DMS114 treated with DMSO at 0.1 percent for 48 hours (cell line): Measurements from ENCODE around the gene UBE2F.
"Not testable (repeated sequence)": the region's sequence is repeated elsewhere in the genome, so short reads cannot be mapped to it uniquely, and the experiment has no call there.

Experiments
- DNase-seq: peaks from one replicate; lab custom pipeline; 2025; ENCODE audit not compliant: unreplicated experiment; lab: John Stamatoyannopoulos, UW

The UBE2F gene

DNA sequence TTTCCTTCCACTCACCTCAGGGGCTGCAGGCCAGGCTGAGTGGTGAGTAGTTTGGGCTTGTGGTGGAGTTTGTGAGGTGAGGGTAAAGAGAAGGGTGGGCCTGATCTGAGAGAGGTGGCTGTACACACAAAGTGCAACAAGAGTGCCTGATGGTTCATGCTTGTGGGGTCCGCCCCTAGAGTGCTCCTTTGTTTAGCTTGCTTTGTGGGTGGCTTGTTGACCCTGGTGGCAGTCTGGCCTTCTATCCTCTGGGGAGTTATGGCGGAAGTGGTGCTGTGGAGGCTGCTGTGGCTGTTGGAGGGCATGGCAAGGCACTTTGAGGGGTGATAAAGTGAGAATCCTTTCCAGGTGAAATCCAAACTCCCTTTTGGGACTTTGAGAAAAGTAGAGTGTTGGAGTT, 10.6 kb downstream of the UBE2F start:
- DNase-seq: no peak

DNA sequence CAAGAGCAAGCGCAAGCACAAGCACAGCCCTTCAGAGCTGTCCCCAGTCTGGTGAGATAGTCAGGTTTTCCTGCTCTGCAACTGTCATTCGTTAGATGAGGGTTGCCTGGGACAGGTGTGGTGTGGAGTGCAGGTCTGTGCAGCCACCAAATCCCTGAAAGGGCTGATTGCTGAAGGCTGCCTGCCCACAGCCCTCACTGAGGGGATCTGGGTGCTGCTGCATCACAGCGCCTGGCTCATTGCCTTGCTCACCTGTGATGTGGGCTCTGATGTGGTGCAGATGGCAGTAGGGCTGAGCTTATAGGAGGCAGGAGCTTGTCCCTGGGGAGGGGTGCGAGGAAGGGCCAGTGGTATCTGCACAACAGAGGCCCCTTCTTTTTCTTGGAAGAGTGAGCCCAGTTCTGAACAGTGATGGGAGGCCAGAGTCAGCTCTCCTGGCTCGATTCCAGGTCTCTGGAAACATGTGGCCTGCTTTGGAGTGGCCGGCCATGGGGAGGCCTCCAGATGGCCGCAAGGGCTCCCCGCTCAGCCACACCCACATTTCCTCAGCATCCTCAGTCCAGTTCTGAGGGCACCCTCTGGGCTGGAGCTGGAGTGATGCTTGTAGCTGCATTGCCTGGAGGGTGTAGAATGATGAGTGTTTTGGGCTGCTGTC, 11.4 kb downstream of the UBE2F start:
- DNase-seq: no peak

DNA sequence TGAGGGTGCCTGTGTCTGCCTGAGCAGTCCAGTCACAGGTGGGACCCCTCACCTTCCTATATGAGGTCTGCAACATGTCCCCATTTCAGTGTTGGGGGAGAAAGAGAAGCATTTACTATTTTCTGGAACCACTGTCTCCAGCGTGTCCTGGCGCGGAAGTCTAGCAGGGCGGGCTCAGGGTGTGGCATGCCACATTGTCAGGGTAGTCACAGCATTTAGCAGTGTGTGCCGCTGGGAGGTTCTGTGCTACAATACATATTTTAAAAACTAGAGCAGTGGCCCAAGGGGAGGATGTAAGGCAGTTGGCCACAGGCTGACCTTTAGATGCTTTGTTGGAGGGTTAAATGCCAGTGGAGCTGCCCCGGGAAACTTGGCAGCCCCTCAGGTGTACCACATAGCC, 12.5 kb downstream of the UBE2F start:
- DNase-seq: no peak

DNA sequence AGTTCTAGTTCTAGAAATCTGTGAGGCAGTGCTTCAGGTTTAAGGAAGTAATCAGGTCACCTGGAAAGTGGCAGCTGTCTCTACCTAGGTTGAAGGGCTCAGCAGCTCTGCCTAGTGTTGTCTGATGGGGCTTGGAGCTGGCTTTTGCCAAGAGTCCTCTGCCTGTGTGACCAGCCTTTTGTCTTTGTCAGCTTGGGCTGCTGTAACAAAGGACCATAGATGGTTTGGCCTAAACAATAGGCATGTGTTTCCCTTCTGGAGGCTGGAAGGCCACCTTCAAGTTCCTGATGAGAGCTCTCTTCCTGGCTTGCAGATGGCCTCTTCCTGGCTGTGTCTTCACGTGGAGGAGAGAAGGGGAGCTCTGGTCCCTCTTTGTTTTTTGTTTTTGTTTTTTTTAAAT, 13.3 kb downstream of the UBE2F start:
- DNase-seq: no peak

DNA sequence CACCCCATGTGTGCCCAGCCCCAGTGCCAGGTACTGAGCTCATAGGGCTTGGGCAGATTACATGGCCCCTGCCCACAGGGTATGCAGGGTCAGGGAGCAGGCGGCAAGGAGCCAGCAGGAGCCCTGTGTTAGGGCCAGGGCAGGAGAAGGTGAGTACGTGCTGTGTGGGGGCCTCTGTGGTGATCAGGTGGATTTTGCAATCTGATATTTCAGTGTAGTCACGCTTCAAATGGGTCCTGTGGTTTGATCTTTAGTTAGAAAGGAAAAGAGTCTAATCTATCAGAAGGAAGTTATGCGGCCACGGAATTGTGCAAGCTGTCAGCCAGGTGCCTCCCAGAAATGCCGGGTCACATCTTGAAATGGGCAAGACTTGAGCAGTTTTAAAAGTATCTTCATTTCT, 13.9 kb downstream of the UBE2F start:
- DNase-seq: no peak

DNA sequence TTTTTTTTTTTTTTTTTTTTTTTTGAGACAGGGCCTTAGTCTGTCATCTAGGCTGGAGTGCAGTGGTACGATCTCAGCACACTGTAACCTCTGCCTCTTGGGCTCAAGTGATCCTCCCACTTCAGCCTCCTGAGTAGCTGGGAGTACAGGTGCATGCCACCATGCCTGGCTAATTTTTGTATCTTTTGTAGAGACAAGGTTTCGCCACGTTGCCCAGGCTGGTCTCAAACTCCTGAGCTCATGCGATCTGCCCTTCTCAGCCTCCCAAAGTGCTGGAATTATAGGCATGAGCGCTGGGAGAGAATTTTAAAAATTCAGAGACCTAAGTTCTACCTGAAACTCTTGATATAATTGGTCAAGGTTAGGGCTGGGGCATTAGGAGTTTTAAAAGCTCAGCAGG, 14.8 kb downstream of the UBE2F start:
- not testable (repeated sequence) for DNase-seq

DNA sequence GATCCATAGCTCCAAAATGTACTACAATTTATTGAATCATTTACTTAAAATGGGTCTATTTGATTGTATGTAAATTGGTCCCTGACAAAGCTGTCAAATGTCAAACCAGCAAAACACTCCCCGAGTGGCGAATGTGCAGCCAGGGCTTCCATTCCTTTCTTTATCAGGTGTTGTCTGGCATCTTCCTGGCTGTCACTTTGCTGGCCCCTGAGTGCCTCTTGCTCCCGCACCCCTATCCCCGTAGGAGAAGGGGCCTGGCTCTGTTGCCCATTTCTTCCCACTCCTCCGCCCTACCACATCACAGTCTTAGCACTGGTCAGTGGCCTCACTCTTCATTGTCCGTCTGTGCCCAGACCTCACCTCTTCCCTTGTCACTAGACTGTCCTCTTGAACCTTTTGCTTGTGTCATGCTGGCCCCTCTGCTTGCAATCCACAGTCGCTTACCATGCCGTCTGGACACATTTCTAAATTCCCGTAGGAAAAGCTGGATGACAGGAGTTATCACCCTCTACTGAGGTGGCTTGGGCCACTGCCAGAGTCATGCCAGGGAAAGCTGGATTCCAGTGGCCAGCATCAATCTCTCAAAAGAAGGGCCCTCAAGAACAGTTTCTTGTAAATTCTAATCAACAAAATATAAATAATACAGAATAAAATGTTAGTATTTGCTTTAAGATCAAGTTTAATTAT, 15.4 kb downstream of the UBE2F start:
- DNase-seq: no peak

DNA sequence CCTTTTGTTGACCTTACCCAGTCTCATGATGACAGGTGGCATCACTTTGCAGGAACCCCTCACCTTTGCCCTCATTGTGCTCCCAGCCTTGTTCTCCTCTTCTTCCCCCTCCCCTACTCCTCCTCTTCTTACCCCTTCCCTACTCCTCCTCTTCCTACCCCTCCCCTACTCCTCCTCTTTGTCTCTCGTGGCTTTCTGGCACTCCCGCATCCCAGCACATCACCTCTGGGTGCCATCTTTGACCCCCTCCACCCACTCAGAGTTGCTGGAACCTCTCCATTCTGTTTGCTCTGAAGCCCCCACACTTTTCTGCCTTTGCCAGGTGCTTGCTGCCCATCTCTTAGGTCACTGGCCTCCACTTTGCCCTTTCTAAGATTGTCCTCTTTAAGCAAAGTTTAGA, 17.1 kb downstream of the UBE2F start:
- DNase-seq: no peak

DNA sequence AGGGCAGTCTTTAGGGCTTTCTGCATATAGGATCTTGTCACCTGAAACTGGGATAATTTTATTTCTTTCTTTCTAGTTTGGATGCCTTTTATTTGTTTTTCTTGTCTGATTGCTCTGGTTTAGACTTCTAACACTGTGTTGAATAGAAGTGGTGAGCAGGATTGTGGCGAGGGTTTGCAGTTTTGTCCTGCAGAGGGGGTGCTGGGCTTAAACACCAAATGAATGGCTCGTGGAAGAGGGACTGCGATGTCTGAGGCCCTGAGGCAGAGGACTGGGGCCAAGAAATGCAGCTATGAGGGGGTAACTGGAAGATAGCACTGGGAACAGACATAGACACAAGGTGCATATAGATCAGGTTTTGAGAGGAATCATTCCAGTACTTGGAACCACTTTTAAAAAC, 20.5 kb downstream of the UBE2F start:
- no peak for DNase-seq

DNA sequence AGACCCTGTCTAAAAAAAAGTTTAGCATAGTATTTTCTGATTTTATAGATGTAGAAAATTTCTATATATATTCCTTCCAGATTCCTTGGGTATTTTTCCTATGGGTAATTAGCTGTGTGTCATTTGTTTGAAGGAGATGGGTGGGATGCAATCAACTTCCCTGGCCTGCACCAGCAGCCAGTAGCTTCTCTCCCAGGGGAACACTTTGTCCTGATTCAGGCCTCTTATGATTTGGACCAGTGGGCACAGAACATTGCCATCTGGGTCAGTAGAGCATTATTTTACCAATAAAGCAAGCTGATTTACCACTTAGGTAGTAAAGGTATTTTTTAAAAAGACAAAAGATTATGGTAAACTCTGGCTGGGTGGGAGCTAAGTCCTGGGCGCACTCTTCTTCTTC, 26.9 kb downstream of the UBE2F start:
- DNase-seq: no peak

DNA sequence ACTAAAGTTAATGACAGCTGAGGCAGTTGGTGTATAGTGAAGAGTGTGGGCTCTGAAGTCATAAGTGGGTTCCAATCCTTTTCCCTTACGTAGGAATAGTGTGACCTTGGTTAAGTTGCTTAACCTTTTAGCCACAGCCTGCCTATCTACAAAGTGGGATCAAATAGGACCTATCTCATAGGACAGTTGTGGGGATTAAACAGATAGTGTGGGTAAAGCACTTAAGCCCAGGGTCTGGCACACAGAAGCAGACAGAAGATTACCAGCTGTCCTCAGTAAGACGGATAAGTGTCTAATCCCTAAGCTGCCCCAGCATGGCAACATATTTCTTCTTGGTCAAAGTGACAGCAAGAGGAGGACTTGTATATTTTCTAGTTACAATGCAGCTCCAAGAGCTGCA, 28.2 kb downstream of the UBE2F start:
- DNase-seq: no peak

DNA sequence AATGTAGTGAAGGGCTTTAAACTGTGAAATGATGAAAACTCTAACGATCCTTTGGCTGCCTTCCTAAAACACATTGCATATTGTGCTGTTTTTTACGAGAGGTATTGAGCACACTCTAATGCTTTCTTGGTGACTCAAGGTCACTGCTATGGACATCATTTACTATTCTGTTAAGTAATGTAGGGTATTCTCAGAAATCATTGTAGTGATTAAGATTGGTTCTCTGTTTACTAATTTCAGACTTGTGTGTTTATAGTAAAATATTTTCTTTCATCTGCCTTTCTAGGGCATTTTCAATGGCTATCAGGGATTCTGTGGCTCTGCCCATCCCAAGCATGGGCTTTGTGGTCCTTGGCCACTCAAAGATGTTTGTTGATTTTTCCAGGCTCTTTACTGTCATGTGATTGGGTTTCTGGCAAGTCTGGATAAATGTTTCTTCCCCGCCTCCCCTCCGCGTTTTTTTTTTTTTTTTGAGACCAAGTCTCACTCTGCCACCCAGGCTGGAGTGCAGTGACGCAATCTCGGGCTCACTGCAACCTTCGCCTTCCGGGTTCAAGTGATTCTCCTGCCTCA, 29.3 kb downstream of the UBE2F start:
- no peak for DNase-seq

DNA sequence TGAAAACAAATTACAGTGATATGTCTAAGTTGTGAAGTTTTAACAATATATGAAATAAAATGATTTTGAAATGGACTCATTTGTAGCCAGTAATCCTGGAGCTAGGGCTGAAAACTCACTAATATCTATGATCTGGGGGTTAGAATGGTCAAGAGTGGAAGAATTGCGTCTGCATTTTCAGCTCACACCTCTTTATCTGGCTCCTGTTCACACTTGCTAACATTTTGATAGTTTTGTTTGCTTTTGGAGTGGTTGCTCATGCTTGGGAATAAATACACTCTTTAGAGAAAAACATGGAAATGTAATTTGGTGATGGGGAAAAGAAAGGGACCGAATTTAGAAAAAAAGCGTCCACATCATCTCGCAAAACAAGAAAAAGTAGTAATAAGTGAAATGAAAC, 30.7 kb downstream of the UBE2F start:
- no peak for DNase-seq

DNA sequence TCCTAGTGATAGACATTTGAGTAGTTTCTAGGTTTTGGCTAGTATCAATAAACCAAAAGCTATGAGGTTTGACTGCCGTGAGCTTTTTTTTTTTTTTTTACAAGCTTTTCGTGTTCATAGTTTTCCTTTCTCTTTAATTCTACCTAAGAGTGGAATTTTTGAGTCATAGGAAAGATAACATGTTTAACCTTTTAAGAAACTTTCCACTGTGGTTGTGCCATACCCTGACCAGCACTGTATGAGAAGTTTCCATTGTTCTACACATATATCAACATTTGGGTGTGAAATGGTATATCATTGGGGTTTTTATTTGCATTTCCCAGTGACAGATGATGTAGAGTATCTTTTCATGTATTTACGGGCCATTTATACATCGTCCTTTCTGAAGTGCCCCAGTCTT, 31.7 kb downstream of the UBE2F start:
- DNase-seq: no peak

DNA sequence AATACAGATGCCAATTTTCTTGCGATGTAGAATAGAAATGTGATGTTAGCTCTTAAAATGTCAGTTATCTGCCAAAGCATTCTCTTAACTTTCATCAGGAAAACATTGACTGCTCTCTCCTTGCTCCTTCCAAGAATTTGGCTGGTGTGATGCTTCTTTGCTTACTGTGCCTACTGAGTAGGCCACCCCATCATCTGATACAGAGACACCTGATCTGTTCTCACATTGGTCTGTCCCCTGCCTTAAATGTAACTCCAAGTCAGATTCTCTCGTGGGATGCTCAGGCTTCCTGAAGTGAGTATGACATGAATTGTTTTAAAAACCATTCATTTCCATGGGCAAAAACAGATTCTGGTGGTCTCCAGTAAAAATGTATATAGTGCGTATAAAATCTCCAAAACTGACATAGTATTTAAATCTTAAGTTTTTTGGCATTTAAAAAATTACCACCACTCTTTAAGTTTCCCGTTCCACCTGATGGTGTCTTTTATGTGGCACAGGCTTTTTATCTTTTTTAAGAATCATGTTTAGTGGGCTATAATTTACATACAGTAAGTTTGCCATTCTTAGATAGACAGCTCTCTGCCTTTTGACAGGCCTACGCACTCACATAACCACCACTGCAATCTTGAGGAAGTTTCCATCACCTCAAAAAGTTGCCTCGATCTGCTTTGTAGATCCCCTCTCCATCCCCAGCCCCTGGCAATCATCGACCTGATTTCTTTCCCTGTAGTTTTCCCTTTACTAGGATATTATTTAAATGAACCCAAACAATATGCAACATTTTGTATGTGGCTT, 36.6 kb downstream of the UBE2F start:
- no peak for DNase-seq

DNA sequence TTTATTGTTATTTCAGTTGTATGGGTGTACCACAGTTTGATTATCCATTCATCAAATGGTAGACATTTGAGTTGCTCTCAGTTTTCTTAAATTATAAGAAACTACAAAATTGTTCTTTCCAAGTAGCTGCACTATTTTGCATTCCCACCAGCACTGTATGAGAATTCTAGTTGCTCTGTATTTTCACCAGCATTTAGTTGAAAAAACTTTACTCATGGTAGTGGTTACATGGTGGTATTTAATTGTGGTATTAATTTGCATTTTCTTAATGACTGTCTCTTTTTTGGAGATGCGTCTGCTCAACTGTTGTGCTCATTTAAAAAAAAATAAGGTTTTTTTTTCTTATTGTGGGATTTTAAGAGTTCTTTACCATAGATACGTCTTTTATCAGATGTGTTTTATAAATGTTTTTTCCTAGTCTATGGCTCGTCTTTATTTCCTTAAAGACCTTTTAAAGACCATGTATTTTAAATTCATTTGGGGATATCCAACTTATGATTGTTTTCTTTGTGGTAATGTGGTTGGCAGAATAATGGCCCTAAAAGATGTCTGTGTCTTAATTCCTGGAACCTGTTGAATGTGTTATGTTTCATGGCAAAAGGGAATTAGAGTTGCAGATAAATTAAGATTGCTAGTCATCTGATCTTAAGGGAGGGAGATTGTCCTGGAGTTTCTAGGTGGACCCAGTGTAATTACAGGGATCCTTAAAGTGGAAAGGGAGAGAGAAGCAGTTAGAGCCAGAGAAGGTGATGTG, 37.4 kb downstream of the UBE2F start:
- DNase-seq: no peak

DNA sequence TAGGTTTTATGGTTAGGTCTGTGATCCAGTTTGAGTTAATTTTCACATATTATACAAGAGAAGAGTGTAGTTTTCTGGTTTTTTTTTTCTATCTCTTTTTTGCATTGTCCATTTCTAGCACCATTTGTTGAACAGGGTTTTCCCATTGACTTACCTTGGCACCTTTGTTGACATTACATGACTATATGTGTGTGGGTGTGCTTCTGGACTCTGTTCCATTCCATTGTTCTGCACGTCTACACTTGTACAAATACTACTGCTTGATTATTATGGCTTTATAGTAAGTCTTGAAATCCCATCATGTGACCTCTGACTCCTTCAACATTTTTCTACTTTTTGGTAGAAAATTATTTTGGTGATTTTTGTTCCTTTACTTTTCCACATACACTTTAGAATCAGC, 38.7 kb downstream of the UBE2F start:
- DNase-seq: no peak

DNA sequence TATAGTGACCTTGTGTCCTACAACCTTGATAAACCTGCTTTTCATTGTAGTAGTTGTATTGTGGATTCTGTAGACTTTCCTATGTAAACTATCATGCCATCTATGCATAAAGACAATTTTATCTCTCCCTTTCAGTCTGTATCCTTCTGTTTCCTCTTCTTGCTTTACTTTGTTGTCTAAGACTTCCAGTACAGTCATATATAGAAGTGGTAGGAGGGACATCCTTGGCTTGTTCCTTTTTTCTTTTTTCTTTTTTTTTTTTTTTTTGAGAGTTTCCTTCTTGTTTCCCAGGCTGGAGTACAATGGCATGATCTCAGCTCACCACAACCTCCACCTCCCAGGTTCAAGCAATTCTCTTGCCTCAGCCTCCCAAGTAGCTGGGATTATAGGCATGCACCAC, 39.7 kb downstream of the UBE2F start:
- no peak for DNase-seq

DNA sequence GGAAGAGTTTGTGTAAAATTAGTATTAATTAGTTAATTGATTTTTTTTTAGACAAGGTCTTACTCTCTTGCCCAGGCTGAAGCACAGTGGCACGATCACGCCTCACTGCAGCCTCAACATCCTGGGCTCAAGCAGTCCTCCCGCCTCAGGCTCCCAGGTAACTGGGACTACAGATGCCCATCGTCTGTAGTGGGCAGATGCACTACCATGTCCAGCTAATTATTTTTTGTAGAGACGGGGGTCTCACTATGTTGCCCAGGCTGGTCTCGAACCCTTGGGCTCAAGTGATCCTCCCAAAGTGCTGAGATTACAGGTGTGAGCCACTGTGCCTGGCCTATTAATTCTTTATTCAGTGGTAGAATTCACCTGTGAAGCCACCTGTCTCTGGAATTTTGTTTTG, 41.1 kb downstream of the UBE2F start:
- DNase-seq: no peak

DNA sequence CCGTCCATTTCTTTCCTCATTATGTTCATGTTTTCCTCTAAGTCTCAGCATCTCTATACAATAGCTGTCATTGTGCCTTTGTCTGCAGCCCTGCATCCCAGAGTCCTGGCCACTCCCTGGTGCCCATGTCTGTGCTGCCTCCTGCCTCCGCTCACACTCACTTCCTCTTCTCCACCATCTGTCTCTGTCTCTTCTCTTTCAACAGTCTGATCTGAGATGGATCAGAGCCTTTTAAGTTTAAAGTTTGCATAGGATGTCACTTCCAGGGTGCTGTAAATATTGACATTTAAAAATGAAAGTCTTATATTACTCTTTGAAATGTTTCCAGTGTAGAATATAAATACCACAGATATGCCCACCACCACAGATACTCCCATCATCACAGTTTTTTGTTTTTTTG, 42.7 kb downstream of the UBE2F start:
- no peak for DNase-seq

DNA sequence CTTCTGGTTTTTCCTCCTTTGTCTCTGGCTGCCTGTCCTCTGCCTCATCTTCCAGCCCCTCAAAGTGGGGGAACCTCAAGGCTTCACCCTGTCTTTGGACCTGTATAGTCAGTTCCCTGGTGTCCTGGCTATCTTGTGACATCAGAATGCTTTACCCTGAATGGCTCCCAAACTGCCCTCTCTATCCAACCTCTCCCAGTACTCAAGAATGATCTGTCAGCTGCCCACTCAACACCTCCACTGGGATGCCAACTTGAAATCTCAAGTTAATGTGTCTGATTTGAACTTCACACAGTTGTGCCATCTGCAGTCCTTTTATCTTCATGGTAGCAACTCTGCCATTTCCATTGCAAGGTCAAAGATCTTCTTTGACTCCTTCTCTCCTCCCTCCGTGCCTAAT, 43.8 kb downstream of the UBE2F start:
- no peak for DNase-seq
